Osteocyte (in vitro differentiated cells): ENCODE measurements around the gene MMP24. TPM values are rescaled to one million over a fixed set of nuclear protein-coding genes. Genes with fewer than 3 reads are reported as not detected.

ENCODE experiments used
- DNase-seq: peaks from one replicate; pipeline ENCODE4 v3.0.0; 2021; ENCODE audit warnings: mixed read lengths; ENCODE audit not compliant: unreplicated experiment; ENCODE audit errors: extremely low spot score
- H3K27ac Mint-ChIP-seq: one replicate; pipeline ENCODE4 v1.8.0; 2021; ENCODE audit warnings: mild to moderate bottlenecking, mixed read lengths; ENCODE audit not compliant: unreplicated experiment
- H3K27me3 Mint-ChIP-seq: one replicate; pipeline ENCODE4 v1.8.0; 2021; ENCODE audit warnings: mixed read lengths; ENCODE audit not compliant: unreplicated experiment
- H3K36me3 Mint-ChIP-seq: one replicate; pipeline ENCODE4 v1.8.0; 2021; ENCODE audit warnings: mixed read lengths; ENCODE audit not compliant: unreplicated experiment
- H3K4me1 Mint-ChIP-seq: one replicate; pipeline ENCODE4 v1.8.0; 2021; ENCODE audit warnings: mixed read lengths; ENCODE audit not compliant: unreplicated experiment
- H3K4me3 Mint-ChIP-seq: one replicate; pipeline ENCODE4 v1.8.0; 2021; ENCODE audit warnings: mild to moderate bottlenecking, moderate library complexity, mixed read lengths; ENCODE audit not compliant: unreplicated experiment
- H3K9me3 Mint-ChIP-seq: one replicate; pipeline ENCODE4 v1.8.0; 2021; ENCODE audit warnings: mixed read lengths; ENCODE audit not compliant: unreplicated experiment
- total RNA-seq: library from RNA; stranded (reverse); gene quantifications from 2 replicates; pipeline ENCODE4 v1.2.1, GENCODE V29; 2021
- TF ChIP-seq, protein P1 (sequence below): fragments of 200-600 bp; sonication (generic); IDR thresholded peaks from 2 replicates; pipeline ENCODE4 v1.5.0; 2021; ENCODE audit warnings: antibody characterized with exemption, mild to moderate bottlenecking, moderate library complexity

The MMP24 gene
- total RNA-seq, 1 donor from 2014 or later, result 0.54 TPM

DNA sequence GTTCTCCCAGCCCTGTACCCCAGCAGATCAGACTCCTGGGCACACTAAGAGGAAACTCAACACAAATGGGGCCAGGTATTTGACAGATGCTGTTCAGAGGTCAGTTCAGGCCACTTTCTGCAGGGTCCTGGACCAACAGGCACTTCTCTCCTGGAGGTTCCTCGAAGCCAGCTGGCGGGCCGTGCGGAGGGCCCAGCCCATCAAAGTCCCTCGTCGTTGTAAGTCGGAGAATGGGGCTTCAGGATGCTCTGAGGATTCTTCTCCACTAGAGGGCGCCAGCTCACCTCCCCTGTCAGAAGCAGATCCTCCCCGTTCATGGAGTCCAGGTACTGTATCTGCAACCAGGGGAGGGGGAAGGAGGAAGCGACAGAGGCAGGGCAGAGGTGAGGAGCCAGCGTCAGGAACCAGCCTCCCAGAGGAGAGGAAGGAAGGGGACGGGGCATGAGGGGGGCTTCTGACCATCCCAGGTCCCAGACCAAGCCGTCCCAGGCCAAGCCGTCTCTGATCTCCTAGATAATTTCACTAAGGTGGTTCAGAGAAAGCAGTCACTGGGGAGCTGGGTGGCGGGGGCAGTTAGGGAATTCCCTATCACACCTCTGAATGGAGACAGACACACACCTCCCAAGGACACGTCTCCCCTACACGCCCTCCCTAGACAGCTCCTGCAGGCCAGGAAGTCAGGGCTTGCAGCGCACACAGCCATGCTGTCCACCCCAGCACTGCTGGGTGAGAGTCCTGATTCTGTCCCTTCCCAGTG, 77.4 kb downstream of the MMP24 start:
- H3K4me1 Mint-ChIP-seq, result peaks cover 76% of the 10 kb centered on the region
- H3K4me3 Mint-ChIP-seq, result no peak overlapping the region
- TF ChIP-seq, protein P1, sequence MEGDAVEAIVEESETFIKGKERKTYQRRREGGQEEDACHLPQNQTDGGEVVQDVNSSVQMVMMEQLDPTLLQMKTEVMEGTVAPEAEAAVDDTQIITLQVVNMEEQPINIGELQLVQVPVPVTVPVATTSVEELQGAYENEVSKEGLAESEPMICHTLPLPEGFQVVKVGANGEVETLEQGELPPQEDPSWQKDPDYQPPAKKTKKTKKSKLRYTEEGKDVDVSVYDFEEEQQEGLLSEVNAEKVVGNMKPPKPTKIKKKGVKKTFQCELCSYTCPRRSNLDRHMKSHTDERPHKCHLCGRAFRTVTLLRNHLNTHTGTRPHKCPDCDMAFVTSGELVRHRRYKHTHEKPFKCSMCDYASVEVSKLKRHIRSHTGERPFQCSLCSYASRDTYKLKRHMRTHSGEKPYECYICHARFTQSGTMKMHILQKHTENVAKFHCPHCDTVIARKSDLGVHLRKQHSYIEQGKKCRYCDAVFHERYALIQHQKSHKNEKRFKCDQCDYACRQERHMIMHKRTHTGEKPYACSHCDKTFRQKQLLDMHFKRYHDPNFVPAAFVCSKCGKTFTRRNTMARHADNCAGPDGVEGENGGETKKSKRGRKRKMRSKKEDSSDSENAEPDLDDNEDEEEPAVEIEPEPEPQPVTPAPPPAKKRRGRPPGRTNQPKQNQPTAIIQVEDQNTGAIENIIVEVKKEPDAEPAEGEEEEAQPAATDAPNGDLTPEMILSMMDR, result peak; percentile 92
- peak overlapping the region; percentile 99 for H3K27ac Mint-ChIP-seq
- no peaks in the 10 kb centered on the region for H3K27me3 Mint-ChIP-seq
- no peaks in the 10 kb centered on the region for H3K9me3 Mint-ChIP-seq
- no peaks in the 10 kb centered on the region for H3K36me3 Mint-ChIP-seq
- peak; percentile 94 for DNase-seq

DNA sequence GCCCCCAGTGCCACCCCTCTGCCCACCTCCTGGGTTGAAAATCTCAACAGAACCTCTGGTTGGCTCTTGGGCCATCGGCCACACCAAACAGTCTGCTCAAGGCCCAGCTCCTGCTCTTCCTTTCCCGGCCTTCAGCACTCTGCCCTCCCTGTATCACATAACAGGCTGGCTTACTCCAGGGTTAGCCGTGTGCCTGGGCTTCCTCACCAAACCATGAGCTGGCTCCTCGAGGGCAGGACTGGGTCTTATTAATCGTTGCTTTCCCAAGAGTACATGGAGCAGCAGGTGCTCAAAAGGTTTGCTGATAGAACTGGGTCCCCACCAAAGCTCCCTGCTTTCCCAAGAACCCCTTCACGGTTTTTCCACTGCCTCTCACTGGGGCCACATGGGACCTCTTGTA, 78.5 kb downstream of the MMP24 start:
- TF ChIP-seq, protein P1, result no peak
- H3K4me3 Mint-ChIP-seq, result no peak overlapping the region
- DNase-seq, result no peak

DNA sequence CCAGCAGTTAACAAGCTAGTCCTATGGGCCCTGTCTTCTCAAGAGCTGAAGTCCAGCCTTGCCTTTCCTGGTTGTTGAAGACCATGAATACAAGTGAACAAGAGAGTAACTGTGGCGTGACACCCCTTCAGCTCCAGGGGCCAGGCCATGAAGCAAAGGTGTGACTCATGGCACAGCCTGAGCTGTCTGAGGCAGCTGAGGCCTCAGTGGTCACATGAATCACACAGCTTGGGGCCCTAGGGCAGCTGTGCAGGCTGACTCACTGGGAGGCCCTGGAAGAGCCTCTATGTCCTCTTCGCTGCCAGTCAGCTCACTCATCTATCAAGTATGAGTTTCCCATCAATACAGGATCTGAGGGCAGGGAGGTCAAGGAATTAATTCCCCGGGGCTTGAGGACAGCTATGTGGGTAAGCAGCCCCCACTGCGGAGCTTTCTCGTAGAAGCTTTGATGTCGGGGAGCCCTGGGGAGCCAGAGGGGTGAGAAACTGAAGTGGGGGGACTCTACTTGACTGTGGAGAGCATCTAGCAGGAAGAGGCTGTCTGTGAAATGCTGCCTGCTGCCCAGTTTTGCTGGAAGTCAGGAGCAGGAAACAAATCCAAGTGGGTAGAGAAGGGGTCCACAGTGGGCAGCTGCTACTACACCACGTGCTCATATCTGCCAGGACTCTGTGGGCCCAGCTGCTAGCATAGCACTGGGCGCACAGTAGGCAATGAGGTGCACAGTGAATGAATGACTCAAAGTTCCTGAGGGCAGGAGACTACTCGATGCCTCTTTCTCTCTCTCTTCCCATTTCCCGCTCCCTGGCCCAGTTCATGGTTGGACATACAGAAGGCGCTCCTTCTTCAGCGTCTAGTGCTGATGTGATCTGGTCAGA, 79.4 kb downstream of the MMP24 start:
- H3K27ac Mint-ChIP-seq, result peak overlapping the region; percentile 99
- peaks cover 88% of the 10 kb centered on the region for H3K4me1 Mint-ChIP-seq
- no peaks in the 10 kb centered on the region for H3K36me3 Mint-ChIP-seq
- peak overlapping the region; percentile 8 for H3K4me3 Mint-ChIP-seq
- H3K9me3 Mint-ChIP-seq, result no peaks in the 10 kb centered on the region
- TF ChIP-seq, protein P1, result no peak
- no peaks in the 10 kb centered on the region for H3K27me3 Mint-ChIP-seq
- peak; percentile 95 for DNase-seq

More for the DNA sequence above, 78.5 kb downstream of the MMP24 start:
- H3K36me3 Mint-ChIP-seq, result no peaks in the 10 kb centered on the region
- no peaks in the 10 kb centered on the region for H3K9me3 Mint-ChIP-seq
- H3K27me3 Mint-ChIP-seq, result no peaks in the 10 kb centered on the region
- peaks cover 84% of the 10 kb centered on the region for H3K4me1 Mint-ChIP-seq
- peak overlapping the region; percentile 99 for H3K27ac Mint-ChIP-seq

DNA sequence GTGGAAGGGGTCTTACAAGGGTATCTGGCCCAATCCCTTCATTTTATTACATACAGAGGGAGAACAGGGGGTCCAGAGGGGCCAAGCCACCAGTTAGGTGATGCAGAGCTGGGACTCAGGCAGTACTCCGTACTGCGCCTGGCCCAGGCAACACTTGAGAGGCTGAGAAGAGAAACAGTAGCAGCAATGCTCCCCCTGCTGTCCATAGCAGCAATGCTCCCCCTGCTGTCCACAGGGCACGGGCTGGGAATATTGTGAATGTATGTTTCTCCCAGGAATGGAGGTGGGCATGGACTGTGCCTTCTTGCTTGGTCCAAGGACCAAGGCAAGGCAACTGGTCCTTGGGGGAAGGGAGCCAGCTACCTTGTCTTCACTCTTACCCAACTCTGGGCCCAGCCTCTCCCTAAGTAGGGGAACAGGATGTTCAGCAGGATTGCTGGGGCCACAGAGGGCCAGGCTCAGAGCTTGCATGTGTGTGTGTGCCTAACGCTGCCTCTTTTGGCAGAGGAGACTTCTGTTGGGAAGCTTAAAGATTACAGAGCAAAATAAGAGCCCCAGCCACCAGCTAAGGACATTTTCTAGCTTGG, 80.5 kb downstream of the MMP24 start:
- TF ChIP-seq, protein P1, result peak; percentile 72
- peaks cover 87% of the 10 kb centered on the region for H3K4me1 Mint-ChIP-seq
- DNase-seq, result no peak
- H3K9me3 Mint-ChIP-seq, result no peaks in the 10 kb centered on the region
- peak overlapping the region; percentile 99 for H3K27ac Mint-ChIP-seq
- H3K36me3 Mint-ChIP-seq, result no peaks in the 10 kb centered on the region
- no peak overlapping the region for H3K4me3 Mint-ChIP-seq
- no peaks in the 10 kb centered on the region for H3K27me3 Mint-ChIP-seq
